Omental fat pad (tissue), 4 donors: Measurements from ENCODE around the gene CNKSR3. TPM values are rescaled to one million over a fixed set of nuclear protein-coding genes. Genes with fewer than 3 reads are reported as not detected.

Experiments
- ATAC-seq: fragments of 150-250 bp; one replicate; pipeline ENCODE4 v1.9.1; 2016; ENCODE audit warnings: mild to moderate bottlenecking, moderate library complexity; ENCODE audit not compliant: low FRiP score
- DNase-seq: peaks from one replicate; pipeline ENCODE4 v3.0.0-alpha.2; 2019; ENCODE audit warnings: low spot score
- CTCF ChIP-seq, 3 donors: fragments of 450-650 bp; IDR thresholded peaks; one replicate each; pipeline ENCODE4 v1.5.1; 2016 to 2017; ENCODE audit warnings: antibody characterized with exemption in 3 of 3, mild to moderate bottlenecking in 3 of 3, moderate library complexity in 2 of 3
- total RNA-seq, 4 donors: library from RNA; depleted of rRNA; stranded (reverse); fragments of >200 nt; gene quantifications; one replicate each; pipeline ENCODE4 v1.1.0, GENCODE V29; 2016

Gene CNKSR3
- total RNA-seq, 4 donors from 2014 or later: 3.9 to 13.8 (median 5.5) TPM

GRCh38 chr6:154537511-154538325 is 27.2 kb upstream of the CNKSR3 start:
- ATAC-seq (no peak), DNase-seq (no peak)
- TF ChIP-seq CTCF (IDR thresholded peaks at IDR 0.05): no peak

DNA sequence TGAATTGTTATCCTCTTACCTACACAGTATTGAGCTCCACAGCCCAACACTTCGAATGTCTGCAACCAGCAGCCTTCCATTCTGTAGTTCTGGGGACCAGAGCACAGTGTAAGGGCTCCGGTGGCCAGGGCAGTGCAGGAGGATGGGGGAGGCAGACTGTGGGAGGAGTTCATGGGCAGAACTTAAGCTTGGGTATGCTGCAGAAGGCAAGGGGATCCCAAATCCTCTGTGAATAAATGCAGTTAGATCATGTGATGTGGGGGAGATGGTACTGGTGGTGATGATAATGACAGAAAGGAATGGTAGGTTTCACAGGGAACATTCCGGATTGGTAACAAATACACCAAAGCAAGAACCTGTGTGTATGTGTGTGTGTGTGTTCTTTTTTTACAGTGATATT is 26.5 kb upstream of the CNKSR3 start:
- no peak for ATAC-seq
- no peak for DNase-seq
- TF ChIP-seq CTCF (IDR thresholded peaks at IDR 0.05): no peak

- no peak for DNase-seq
- TF ChIP-seq CTCF (IDR thresholded peaks at IDR 0.05): no peak
- no peak for ATAC-seq
Measured at GRCh38 chr6:154536255-154536654, 25.8 kb upstream of the CNKSR3 start.

GRCh38 chr6:154535851-154536250 is 25.4 kb upstream of the CNKSR3 start:
- ATAC-seq (no peak), DNase-seq (no peak)
- TF ChIP-seq CTCF (IDR thresholded peaks at IDR 0.05): no peak

DNA sequence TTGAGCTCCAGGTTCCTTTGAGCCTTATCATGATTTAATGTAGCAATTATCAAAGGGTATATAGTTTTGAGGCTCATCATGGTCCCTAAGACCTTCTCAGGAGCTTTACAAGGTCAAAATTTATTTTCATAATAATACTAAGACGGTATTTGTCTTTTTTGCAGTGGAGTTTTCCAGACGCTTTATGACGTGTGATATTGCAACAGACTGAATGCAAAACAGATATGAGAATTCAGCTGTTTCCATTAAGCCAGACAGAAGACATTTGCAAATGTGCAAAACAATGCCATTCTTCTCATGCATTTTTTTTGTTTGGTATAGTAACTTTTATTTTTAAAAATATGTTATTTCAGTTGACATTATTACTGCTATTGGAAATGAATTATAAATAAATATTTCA is 24.7 kb upstream of the CNKSR3 start:
- ATAC-seq: no peak
- TF ChIP-seq CTCF (IDR thresholded peaks at IDR 0.05): no peak

DNA sequence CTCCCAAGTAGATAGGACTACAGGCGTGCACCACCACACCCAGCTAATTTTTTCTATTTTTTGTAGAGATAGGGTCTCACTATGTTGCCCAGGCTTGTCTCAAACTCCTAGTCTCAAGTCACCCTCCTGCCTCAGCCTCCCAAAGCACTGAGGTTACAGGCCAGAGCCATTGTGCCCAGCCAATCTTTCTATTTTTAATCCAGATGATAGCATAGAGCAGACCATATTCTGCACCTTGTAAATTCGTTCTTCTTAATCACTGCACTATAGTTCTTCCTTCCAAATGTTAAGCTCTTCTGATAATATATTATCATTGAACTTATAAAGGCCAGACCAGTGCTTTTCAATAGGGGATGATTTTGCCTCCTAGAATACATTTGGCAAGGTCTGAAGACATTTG is 24.0 kb upstream of the CNKSR3 start:
- TF ChIP-seq CTCF (IDR thresholded peaks at IDR 0.05): no peak
- no peak for ATAC-seq
- DNase-seq: no peak

More for the DNA sequence above, 24.7 kb upstream of the CNKSR3 start:
- DNase-seq: no peak

GRCh38 chr6:154532426-154532825 is 21.9 kb upstream of the CNKSR3 start:
- DNase-seq: no peak
- TF ChIP-seq CTCF (IDR thresholded peaks at IDR 0.05): no peak
- no peak for ATAC-seq
